GM23248 (cell line): ENCODE measurements around the gene CDA. TPM values are rescaled to one million over a fixed set of nuclear protein-coding genes. Genes with fewer than 3 reads are reported as not detected.

Source experiments
- DNase-seq: peaks from one replicate; pipeline ENCODE4 v3.0.0-alpha.2; 2015
- H2AFZ ChIP-seq: fragments of 200-600 bp; sonication (generic); 2 replicates; pipeline ENCODE4 v1.6.1; 2016; ENCODE audit warnings: antibody characterized with exemption
- H3F3A ChIP-seq: fragments of 200-600 bp; sonication (generic); 2 replicates; pipeline ENCODE4 v1.6.1; 2016; ENCODE audit warnings: mild to moderate bottlenecking, antibody characterized with exemption, mixed run types; ENCODE audit not compliant: insufficient read depth
- H3K27ac ChIP-seq: fragments of 200-600 bp; sonication (generic); 2 replicates; pipeline ENCODE4 v1.5.1; 2016; ENCODE audit warnings: mild to moderate bottlenecking
- H3K27me3 ChIP-seq: fragments of 200-600 bp; sonication (generic); replicated peaks from 2 replicates; pipeline ENCODE4 v1.6.1; 2016; ENCODE audit warnings: mild to moderate bottlenecking; ENCODE audit not compliant: insufficient read depth
- H3K36me3 ChIP-seq: fragments of 200-600 bp; sonication (generic); 2 replicates; pipeline ENCODE4 v1.6.1; 2016; ENCODE audit warnings: low read depth, mild to moderate bottlenecking
- H3K4me1 ChIP-seq: fragments of 200-600 bp; sonication (generic); 2 replicates; pipeline ENCODE4 v1.6.1; 2016; ENCODE audit warnings: mild to moderate bottlenecking; ENCODE audit not compliant: insufficient read depth
- H3K4me2 ChIP-seq: fragments of 200-600 bp; sonication (generic); one replicate; pipeline ENCODE4 v1.6.1; 2016; ENCODE audit warnings: mild to moderate bottlenecking; ENCODE audit not compliant: unreplicated experiment
- H3K4me3 ChIP-seq: fragments of 200-600 bp; sonication (generic); 2 replicates; pipeline ENCODE4 v1.5.1; 2016; ENCODE audit warnings: mild to moderate bottlenecking
- H3K79me2 ChIP-seq: fragments of 200-600 bp; sonication (generic); 2 replicates; pipeline ENCODE4 v1.6.1; 2016; ENCODE audit warnings: mild to moderate bottlenecking; ENCODE audit not compliant: insufficient read depth
- H3K9ac ChIP-seq: fragments of 200-600 bp; sonication (generic); 2 replicates; pipeline ENCODE4 v1.6.1; 2016; ENCODE audit warnings: mild to moderate bottlenecking
- H3K9me2 ChIP-seq: fragments of 200-600 bp; sonication (generic); 2 replicates; pipeline ENCODE4 v1.6.1; 2016; ENCODE audit warnings: mixed run types, mild to moderate bottlenecking, moderate library complexity; ENCODE audit not compliant: insufficient read depth
- H3K9me3 ChIP-seq: fragments of 200-600 bp; sonication (generic); one replicate; pipeline ENCODE4 v1.6.1; 2017; ENCODE audit warnings: low read depth
- H4K20me1 ChIP-seq: fragments of 200-600 bp; sonication (generic); 2 replicates; pipeline ENCODE4 v1.6.0; 2016; ENCODE audit not compliant: insufficient read depth
- EZH2 ChIP-seq: fragments of 200-600 bp; sonication (generic); IDR thresholded peaks from 2 replicates; pipeline ENCODE4 v1.6.1; 2018; ENCODE audit warnings: antibody characterized with exemption, mild to moderate bottlenecking; ENCODE audit not compliant: insufficient read depth, poor library complexity, severe bottlenecking
- EZH2phosphoT487 ChIP-seq: fragments of 200-600 bp; sonication (generic); IDR thresholded peaks from 2 replicates; pipeline ENCODE4 v1.6.1; 2018; ENCODE audit warnings: antibody characterized with exemption, moderate library complexity, mild to moderate bottlenecking, low read depth; ENCODE audit not compliant: insufficient read depth
- WGBS, 2 experiments: methylation state at CpG; one replicate each; pipeline ENCODE4 v1.1.6; 2015 to 2017; ENCODE audit warnings: low lambda C conversion rate in 2 of 2, low coverage in 1 of 2; ENCODE audit errors: missing lambda C conversion rate in 2 of 2; 5-methylcytosine and 5-hydroxymethylcytosine counted together
- in situ Hi-C: fragments of 300-500 bp; cut with MboI; formaldehyde crosslinking; loops from 2 replicates; pipeline ENCODE4 v1.15.0; 2020
- polyA plus RNA-seq: library from polyadenylated mRNA; unstranded; fragments of >200 nt; fragmentation: Nextera tagmentation; extraction: Ambion mirVana; gene quantifications from 2 replicates; pipeline ENCODE4 v1.2.1, GENCODE V29; 2016
- total RNA-seq: library from RNA; depleted of rRNA; stranded (reverse); fragments of >200 nt; shearing (Covaris generic); gene quantifications from 2 replicates; pipeline ENCODE4 v1.2.3, GENCODE V29; 2014; rRNA removed

The CDA gene
- total RNA-seq (3.0 and 5.9 TPM in 2 replicates), polyA plus RNA-seq (9.6 and 9.9 TPM in 2 replicates)

DNA sequence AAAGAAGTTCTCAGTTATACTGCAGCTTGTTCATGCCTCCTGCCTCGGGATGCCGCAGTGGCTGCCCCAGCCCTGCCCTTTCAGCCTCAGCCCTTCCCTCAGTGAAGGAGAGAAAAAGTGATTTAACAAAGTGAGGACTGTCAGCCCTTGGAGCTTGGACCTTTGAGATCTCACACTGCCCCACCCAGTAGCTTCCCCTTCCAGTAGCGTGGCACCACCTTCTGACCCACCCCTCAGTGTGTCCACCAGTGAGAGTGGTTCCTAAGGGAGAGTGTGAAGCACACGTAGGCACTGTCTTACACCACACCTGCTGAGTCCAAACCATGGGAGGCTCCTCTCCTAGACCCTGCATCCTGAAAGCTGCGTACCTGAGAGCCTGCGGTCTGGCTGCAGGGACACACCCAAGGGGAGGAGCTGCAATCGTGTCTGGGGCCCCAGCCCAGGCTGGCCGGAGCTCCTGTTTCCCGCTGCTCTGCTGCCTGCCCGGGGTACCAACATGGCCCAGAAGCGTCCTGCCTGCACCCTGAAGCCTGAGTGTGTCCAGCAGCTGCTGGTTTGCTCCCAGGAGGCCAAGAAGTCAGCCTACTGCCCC lies at the start of gene CDA:
Gene CDA, plus strand, starts transcription at position 464 of the 592 bp plus-strand sequence. Its CDS starts 33 bp downstream, at position 497.
- H3K27ac ChIP-seq = peak within 1 kb of the TSS; percentile 62
- WGBS, 2 experiments = 50 to 55% methylated on average over 10 to 11 of the region's 11 CpGs
- in situ Hi-C loops = no loop called here
- H2AFZ ChIP-seq = peak within 1 kb of the TSS; percentile 72
- H3K4me2 ChIP-seq = peak within 1 kb of the TSS; percentile 70
- TF ChIP-seq EZH2 (no peak), EZH2phosphoT487 (no peak)
- H3K9ac ChIP-seq = peak within 1 kb of the TSS; percentile 41
- H3K9me3 ChIP-seq = no peaks in the 10 kb centered on the region
- H3K4me1 ChIP-seq = peaks cover 32% of the 10 kb centered on the region
- no peaks in the 10 kb centered on the region for H3K36me3 ChIP-seq
- peak; percentile 29 for DNase-seq
- no peaks in the 10 kb centered on the region for H3K79me2 ChIP-seq
- H4K20me1 ChIP-seq = no peaks in the 10 kb centered on the region
- H3K9me2 ChIP-seq = no peaks in the 10 kb centered on the region
- peak within 1 kb of the TSS; percentile 41 for H3K4me3 ChIP-seq
- H3F3A ChIP-seq = peaks cover 17% of the 10 kb centered on the region
- H3K27me3 ChIP-seq = no peaks in the 10 kb centered on the region

DNA sequence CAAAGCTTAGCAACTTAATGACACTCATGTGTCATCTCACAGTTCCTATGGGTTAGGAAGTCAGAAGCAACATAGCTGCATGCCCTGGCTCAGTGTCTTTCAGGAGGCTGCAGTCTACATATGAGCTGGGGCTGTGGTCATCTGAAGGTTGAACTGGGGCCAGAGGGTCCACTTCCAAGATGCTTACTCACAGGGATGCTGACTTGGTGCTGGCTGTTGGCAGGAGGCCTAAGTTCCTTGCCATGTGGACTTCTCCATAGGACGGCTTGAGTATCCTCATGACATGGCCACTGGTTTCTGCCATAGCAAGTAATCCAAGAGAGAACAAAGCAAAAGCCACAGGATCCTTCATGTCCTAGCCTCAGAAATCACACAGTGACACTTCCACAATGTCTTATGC lies 48.6 kb upstream of the CDA start:
- H3K9ac ChIP-seq = no peak overlapping the region
- no peaks in the 10 kb centered on the region for H3K36me3 ChIP-seq
- no peaks in the 10 kb centered on the region for H3F3A ChIP-seq
- no peaks in the 10 kb centered on the region for H3K4me1 ChIP-seq
- H4K20me1 ChIP-seq = no peaks in the 10 kb centered on the region
- no peak overlapping the region for H2AFZ ChIP-seq
- DNase-seq = peak; percentile 52
- in situ Hi-C loops = loop anchor here (25.0 kb wide), 1 partner anchor 647 kb away; the partner anchor contains the start of gene EIF4G3
- H3K9me2 ChIP-seq = no peaks in the 10 kb centered on the region
- no peaks in the 10 kb centered on the region for H3K9me3 ChIP-seq
- H3K4me2 ChIP-seq = no peak overlapping the region
- WGBS, 2 experiments = 0 to 15% methylated on average over 1 of the region's 1 CpG
- H3K79me2 ChIP-seq = no peaks in the 10 kb centered on the region
- H3K4me3 ChIP-seq = no peak overlapping the region
- no peak for TF ChIP-seq EZH2
- TF ChIP-seq EZH2phosphoT487 = no peak
- H3K27ac ChIP-seq = no peak overlapping the region
- H3K27me3 ChIP-seq = peaks cover 25% of the 10 kb centered on the region

DNA sequence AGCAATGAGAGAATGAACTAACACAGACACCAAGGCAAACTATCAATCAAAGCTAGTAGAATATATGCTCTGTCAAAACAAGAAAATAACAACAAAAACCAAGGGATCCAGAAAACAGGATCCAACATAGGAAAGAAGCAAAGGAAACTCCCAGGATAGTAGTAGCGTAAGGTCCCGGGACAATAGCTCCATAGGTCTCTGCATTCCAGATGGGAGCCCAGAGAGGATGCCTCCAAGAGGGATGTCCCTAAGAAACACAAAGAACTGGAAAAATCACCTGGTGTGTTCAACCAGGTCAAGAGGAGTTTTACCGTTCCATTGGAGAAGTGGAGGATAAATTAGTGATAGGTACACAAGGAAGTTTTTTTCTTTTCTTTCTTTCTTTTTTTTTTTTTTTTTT lies 42.3 kb upstream of the CDA start:
- in situ Hi-C loops = loop anchor here (25.0 kb wide), 1 partner anchor 641 kb away; the partner anchor contains the start of gene EIF4G3
- Histone ChIP-seq H3K27me3 (peaks cover 44% of the 10 kb centered on the region), H3K9ac (no peak overlapping the region), H3F3A (no peaks in the 10 kb centered on the region), H3K4me1 (no peaks in the 10 kb centered on the region), H3K27ac (no peak overlapping the region), H4K20me1 (no peaks in the 10 kb centered on the region), H3K9me2 (no peaks in the 10 kb centered on the region), H3K4me3 (no peak overlapping the region), H3K9me3 (no peaks in the 10 kb centered on the region), H3K36me3 (no peaks in the 10 kb centered on the region), H3K4me2 (no peak overlapping the region), H2AFZ (no peak overlapping the region), H3K79me2 (no peaks in the 10 kb centered on the region)
- WGBS, 2 experiments = 92 to 95% methylated on average over 3 of the region's 3 CpGs
- TF ChIP-seq EZH2 (no peak), EZH2phosphoT487 (no peak)
- no peak for DNase-seq

DNA sequence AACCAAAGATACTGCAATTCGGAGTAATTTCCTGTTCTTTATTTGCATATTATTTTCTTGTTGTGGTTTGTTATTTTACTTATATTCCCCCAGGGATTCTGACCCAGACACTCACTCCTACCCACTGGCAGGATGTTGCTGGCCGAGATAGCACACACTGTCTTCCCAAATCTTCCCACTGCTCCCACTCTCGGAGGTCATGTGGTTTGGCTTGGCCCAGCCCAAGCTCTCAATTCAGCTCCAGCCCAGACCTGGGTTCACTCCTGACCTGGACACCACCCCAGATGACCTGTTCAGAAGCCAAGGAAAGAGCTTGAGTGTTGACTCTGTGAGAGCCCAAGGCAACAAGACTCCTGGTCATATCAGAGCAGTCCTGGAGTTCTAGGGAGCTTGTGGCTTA lies 37.7 kb upstream of the CDA start:
- WGBS, 2 experiments = 74 to 75% methylated on average over 3 of the region's 3 CpGs

More for the DNA sequence above, 37.7 kb upstream of the CDA start:
- Histone ChIP-seq H3K9ac (no peak overlapping the region), H3K4me2 (no peak overlapping the region), H3K36me3 (no peaks in the 10 kb centered on the region), H3K27ac (no peak overlapping the region), H3K4me1 (no peaks in the 10 kb centered on the region), H3K79me2 (no peaks in the 10 kb centered on the region), H3K9me2 (no peaks in the 10 kb centered on the region), H4K20me1 (no peaks in the 10 kb centered on the region), H2AFZ (no peak overlapping the region), H3F3A (no peaks in the 10 kb centered on the region), H3K4me3 (no peak overlapping the region), H3K27me3 (peaks cover 35% of the 10 kb centered on the region), H3K9me3 (no peaks in the 10 kb centered on the region)
- no peak for DNase-seq
- in situ Hi-C loops = no loop called here
- no peak for TF ChIP-seq EZH2
- TF ChIP-seq EZH2phosphoT487 = no peak
